GM21528 (cell line): ENCODE results near the gene EP300.
"Not testable (repeated sequence)": the region's sequence is repeated elsewhere in the genome, so short reads cannot be mapped to it uniquely, and the experiment has no call there.

Experiments
- ATAC-seq: cut with Tn5 transposase; IDR thresholded peaks from one replicate; pipeline ENCODE4 v1.9.1; 2021; ENCODE audit warnings: mild to moderate bottlenecking, moderate library complexity; ENCODE audit not compliant: unreplicated experiment, low FRiP score

Gene EP300

DNA sequence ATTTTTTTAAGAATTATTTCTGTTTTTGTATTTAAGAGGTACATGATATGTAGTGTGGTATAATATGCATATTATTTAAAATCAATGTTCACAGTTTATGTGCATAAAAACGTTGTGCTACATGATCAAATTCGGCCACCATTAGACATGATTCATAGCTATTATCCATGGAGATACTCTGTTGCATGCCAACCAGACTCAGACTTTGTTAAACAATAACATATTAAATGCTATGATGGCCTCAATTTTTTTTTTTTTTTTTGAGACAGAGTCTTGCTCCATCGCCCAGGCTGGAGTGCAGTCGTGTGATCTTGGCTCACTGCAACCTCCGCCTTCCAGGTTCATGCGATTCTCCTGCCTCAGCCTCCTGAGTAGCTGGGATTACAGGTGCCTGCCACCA lies 53.5 kb downstream of the EP300 start:
- ATAC-seq: not testable (repeated sequence)

GRCh38 chr22:41146573-41146972 lies 54.2 kb downstream of the EP300 start:
- ATAC-seq: no peak

DNA sequence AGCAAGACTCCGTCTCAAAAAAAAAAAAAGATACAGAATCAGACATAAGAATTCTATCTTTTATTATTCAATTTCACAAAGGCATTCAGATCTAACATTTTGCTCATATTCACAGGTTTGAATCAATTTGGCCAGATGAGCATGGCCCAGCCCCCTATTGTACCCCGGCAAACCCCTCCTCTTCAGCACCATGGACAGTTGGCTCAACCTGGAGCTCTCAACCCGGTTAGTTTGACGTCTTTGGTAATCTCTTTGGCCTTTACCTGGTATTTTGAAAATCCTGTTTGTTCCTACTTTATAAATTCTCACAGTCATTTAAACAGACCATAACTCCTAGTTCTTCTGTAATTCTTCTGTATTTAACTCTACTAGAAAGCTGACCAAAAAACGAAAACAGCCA lies 55.3 kb downstream of the EP300 start:
- no peak for ATAC-seq

DNA sequence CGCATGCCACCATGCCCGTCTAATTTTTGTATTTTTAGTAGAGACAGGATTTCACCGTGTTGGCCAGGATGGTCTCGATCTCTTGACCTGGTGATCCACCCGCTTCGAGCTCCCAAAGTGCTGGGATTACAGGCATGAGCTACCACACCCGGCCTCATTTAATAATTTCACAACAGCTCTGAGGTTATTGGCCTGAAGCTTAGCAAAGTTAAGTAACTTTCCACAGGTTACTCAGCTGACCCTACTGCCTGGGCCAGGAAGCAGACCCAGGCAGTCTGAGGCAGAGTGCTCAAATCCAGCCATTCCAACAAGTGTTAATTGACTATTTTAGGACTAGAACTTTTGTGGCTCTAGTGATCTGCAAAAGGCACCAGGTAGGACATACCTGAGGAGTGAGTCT lies 60.5 kb downstream of the EP300 start:
- no peak for ATAC-seq

- no peak for ATAC-seq
Measured at GRCh38 chr22:41157083-41157482, 64.7 kb downstream of the EP300 start.

GRCh38 chr22:41169157-41169556 lies 76.8 kb downstream of the EP300 start:
- ATAC-seq: no peak

DNA sequence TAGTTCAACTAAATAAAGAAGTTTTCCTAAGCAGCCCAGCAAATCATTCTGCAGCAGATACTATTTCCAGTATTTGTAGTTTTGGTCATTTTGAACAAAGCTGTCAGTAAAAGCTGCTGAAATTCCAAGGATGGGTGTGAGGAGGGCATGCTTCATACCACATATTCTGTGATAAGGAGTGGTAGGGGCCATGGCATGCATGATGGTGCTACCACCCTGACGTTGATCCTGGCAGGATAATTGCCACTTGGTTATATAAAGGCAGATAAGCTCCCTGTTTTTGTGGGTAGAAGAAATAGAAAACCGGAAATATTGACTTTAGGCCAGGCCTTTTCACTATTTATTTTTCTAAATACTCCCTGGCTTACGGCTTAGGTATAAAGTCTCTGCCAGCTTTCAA lies 79.6 kb downstream of the EP300 start:
- ATAC-seq: no peak

DNA sequence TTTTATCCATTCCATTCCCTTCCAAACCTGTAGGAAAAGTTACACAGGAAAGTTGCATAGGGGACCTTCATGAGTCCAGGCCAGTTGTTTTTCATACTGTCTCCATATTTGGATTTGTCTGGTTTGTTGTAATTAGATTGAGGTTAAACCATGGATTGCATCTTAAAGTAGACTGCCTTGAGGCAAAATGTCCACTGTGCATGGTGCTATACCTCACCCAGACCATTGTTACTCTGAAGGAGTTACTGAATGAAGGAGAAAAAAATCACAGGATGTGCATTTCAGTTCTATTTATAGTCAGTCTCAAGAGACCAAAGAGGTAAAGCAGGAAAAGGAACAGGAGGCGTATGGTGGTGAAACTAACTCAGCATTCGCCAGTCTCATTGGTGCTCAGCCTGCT lies 83.2 kb downstream of the EP300 start:
- ATAC-seq: no peak

GRCh38 chr22:41177040-41177621 lies 84.7 kb downstream of the EP300 start:
- ATAC-seq: no peak

GRCh38 chr22:41177622-41178424 lies 85.4 kb downstream of the EP300 start:
- ATAC-seq: no peak

- ATAC-seq: no peak
Measured at GRCh38 chr22:41178425-41178975, 86.1 kb downstream of the EP300 start.

DNA sequence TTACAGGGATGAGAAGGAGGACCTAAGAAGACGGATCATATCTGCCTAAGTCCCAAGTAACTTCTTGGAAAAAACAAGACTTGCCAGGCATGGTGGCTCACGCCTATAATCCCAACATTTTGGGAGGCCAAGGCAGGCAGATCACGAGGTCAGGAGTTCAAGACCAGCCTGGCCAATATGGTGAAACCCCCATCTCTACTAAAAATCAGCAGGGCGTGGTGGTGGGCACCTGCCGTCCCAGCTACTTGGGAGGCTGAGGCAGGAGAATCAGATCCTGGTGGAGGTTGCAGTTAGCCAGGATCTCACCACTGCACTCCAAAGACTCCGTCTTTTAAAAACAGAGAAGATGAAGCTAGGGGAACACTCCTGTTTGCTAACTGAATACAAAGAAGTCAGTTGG lies 88.0 kb downstream of the EP300 start:
- not testable (repeated sequence) for ATAC-seq

DNA sequence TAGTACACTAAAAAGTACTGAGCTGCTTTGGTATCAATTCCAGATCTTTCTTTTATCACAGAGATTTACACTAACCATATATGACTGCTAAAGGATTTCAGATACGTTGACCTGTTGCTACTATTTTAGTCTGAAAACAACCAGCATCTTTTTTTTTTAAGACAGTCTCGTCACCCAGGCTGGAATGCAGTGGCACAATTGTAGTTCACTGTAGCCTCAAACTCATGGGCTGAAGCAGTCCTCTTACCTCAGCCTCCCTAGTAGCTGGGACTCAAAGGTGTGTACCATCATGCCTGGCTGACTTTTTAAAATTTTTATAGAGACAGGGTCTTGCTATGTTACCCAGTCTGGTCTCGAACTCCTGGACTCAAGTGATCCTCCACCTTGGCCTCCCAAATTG lies 88.5 kb downstream of the EP300 start:
- no peak for ATAC-seq

DNA sequence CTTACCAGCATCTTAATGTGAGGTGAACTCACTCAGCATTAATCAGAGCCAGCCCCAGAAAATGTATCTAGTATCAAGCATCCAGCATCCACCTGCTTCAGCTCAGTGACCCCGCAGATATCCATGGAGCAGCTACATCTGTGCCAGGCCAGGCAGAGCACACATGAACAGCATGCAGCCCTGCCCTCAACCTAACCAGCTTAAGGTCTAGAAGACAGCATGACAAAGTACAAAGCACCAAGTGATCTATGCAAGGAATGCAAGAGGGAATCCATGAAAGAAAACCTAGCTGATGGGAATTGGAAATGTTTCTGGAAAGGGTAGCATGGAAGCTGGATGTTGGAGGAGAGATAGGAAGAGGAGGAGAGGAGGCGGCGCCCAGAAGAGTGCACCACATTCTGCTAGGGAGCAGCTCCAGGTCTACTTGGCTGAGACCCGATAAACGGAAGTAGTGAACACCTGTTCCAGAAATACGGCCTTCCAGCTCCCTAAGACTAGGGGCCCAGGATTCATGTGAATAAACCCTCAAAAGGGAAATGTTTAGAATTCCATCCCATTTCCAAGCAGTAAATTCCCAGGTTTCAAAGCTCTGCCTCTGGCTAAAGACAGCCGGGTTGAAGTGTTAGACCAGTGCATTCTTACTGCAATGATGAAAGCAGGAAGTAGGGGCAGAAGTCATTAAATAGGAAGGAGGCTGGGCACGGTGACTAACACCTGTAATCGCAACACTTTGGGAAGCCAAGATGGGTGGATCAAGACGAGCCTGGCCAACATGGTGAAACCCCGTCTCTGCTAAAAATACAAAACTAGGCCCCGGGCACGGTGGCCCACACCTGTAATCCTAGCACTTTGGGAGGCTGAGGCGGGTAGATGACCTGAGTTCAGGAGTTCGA lies 89.2 kb downstream of the EP300 start:
- no peak for ATAC-seq

GRCh38 chr22:41184679-41185078 lies 92.3 kb downstream of the EP300 start:
- no peak for ATAC-seq

DNA sequence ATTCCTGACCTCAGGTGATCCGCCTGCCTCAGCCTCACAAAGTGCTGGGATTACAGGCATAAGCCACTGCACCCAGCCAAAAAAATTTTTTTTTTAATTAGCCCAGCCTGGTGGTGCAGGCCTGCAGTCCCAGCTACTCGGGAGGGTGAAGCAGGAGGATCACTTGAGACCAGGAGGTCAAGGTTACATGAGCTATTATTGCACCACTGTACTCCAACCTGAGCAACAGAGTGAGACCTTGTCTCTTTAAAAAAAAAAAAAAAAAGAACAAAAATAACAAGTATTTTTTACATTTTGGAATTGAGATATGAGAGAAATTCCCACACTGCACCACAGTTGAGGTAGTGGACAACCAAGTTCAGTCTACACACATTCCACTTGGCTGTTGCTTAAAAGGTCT lies 99.1 kb downstream of the EP300 start:
- ATAC-seq: no peak

GRCh38 chr22:41193829-41194228 lies 101.4 kb downstream of the EP300 start:
- ATAC-seq: no peak

DNA sequence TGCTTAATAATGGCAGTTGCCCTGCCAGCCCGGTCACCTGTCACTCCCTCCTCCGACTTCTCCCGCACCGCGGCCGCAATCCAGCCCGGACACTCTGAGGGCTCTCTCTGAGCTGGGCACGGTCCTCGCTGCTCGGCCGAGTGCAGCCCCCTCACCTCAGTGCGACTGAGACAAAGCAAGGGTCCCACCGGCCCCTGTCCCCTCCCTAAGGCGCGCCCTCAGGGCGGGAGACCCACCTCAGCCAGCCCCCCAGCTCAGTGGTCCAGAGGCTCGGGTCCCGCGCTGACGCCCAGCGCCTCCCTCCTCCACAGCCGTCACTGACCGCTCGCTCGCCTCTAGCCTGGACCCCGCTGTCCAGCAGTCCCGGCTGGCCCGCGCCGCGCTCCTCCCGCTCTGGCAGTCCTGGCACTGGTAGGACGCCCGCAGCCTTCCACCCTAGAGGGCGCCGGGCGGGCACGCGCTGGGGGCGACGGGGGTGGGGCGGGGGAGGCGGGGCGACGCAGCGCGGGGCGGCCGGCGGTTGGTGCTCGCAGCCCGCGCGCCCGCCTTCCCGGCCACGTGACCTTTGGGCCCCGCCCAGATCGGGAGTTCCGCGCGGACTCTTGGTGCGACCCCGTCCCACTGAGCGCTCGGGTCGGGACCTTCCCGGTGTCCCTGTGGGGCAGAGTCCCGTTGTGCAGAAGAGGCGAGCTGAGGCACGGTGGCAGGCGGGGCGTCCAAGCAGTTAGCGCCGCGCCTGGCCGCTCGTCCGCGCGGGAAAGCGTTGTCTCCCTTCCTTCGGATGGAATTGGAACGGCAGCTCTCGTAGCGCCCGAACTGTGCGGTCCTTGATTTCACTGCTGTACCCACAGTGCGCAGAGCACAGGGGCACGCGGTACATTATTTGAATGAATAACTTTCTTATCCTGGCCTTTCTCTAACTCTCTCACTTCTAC lies 104.9 kb downstream of the EP300 start:
- peak; percentile 52 for ATAC-seq

DNA sequence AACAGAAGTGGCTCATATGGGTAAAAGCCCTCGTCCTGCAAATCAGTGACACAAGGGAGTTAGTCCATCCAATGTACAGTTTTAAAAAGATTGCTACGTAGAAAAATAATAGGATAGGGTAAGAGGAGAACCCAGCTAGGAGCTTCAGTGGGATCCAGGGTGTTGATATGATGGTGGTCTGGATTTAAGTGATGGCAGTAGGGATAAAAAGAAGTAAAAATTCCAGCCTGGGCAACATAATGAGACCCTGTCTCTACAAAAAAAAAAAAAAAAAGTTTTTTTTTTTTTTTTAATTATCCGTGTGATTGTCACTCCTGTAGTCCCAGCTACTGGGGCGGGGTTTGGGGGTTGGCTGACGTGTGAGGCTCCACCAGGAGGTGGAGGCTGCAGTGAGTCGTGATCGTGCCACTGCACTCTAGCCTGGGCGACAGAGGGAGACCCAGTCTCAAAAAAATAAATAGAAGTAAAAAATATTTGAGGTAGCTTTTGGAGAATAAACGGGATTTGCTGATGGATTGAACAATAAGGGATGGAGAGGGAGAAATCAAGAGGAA lies 105.7 kb downstream of the EP300 start:
- no peak for ATAC-seq

GRCh38 chr22:41201141-41201540 lies 108.7 kb downstream of the EP300 start:
- ATAC-seq: no peak
